Spleen (tissue), 7 donors: ENCODE measurements around the gene OS9.

Source experiments
- CTCF ChIP-seq, 11 experiments: fragments of 200-600 bp in 7 of 11; fragments of 450-650 bp in 4 of 11; sonication (generic) in 4 of 11; IDR thresholded peaks in 8 of 11; conservative IDR thresholded peaks in 3 of 11; 1 replicate in 7 of 11; 2 replicates in 4 of 11; pipeline versions ENCODE4 v1.4.0 to v1.8.0; 2016 to 2021; ENCODE audit warnings: antibody characterized with exemption in 11 of 11, inconsistent platforms in 4 of 11, mild to moderate bottlenecking in 1 of 11
- POLR2A ChIP-seq, 3 donors: fragments of 450-650 bp; IDR thresholded peaks; one replicate each; pipeline ENCODE4 v1.5.1; 2017; ENCODE audit warnings: antibody characterized with exemption in 3 of 3, mild to moderate bottlenecking in 1 of 3
- POLR2AphosphoS5 ChIP-seq, 3 donors: sonication (generic); formaldehyde crosslinking; IDR thresholded peaks; one replicate each; pipeline ENCODE4 v1.5.1; 2017; ENCODE audit warnings: antibody characterized with exemption in 3 of 3
- donor health status: DM: no; HTN: no; CAD: no; lungs with moderate emphysema.
- donor health status: DM: no; HTN: no; CAD: no.
- donor health status: DM: no; HTN: no; CAD: no.

DNA sequence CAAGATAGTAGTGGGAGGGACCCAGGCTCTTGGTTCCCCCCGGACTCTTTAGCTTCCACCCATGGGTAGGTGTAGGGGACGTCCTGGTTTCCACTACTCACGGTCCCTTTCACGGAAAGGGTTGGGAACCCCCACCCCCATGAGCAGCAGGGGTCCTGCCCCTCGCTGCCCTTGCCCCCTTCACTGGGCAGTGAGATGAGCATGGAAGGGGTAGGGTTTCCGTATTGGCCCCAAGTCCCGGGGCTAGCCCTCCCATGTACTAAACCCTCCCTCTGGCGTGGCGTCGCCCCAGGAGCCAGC, 31.9 kb downstream of the OS9 start:
- TF ChIP-seq POLR2A (IDR thresholded peaks at IDR 0.05) (no peak), CTCF (IDR thresholded peaks at IDR 0.05 in 8 of 11, conservative IDR thresholded peaks at IDR 0.05 in 3 of 11) (no peak), POLR2AphosphoS5 (IDR thresholded peaks at IDR 0.05) (no peak)
